ENCODE data around the gene IDH1.

GRCh38 chr2:208245746-208246145, 9.1 kb downstream of the IDH1 start:
- no peak for TF ChIP-seq CTCF (conservative IDR thresholded peaks at IDR 0.05; ENCODE audit: low read length)
- no peak for TF ChIP-seq EZH2phosphoT487 (IDR thresholded peaks at IDR 0.05; ENCODE audit: borderline replicate concordance, low read depth, low read length)
